Activated CD4-positive, alpha-beta T cell treated with anti-CD3 and anti-CD28 coated beads, Interleukin-2, amount 10 ng/mL, durations not matched to agents 24 days and 14 days (primary cell): ENCODE results near the gene OR8B3. TPM values are rescaled to one million over a fixed set of nuclear protein-coding genes. Genes with fewer than 3 reads are reported as not detected.

ENCODE experiments used
- DNase-seq: peaks from one replicate; pipeline ENCODE4 v3.0.0; 2022
- H3K27ac Mint-ChIP-seq: one replicate; pipeline ENCODE4 v1.8.0; 2022; ENCODE audit warnings: mild to moderate bottlenecking, mixed read lengths
- H3K27me3 Mint-ChIP-seq: one replicate; pipeline ENCODE4 v1.8.0; 2022; ENCODE audit warnings: mixed read lengths
- H3K36me3 Mint-ChIP-seq: one replicate; pipeline ENCODE4 v1.8.0; 2022; ENCODE audit warnings: low read depth, mild to moderate bottlenecking, mixed read lengths
- H3K4me1 Mint-ChIP-seq: one replicate; pipeline ENCODE4 v1.8.0; 2021; ENCODE audit warnings: mixed read lengths
- H3K4me3 Mint-ChIP-seq: one replicate; pipeline ENCODE4 v1.8.0; 2022; ENCODE audit warnings: mild to moderate bottlenecking, moderate library complexity, mixed read lengths
- H3K9me3 Mint-ChIP-seq: one replicate; pipeline ENCODE4 v1.8.0; 2021; ENCODE audit warnings: mixed read lengths
- intact Hi-C: fragments of 100-400 bp; cut with micrococcal nuclease; formaldehyde crosslinking; loops from one replicate; pipeline ENCODE4 v1.15.1; 2023
- total RNA-seq: library from RNA; stranded (reverse); gene quantifications from 2 replicates; pipeline ENCODE4 v1.2.3, GENCODE V29; 2022

The OR8B3 gene, protein sequence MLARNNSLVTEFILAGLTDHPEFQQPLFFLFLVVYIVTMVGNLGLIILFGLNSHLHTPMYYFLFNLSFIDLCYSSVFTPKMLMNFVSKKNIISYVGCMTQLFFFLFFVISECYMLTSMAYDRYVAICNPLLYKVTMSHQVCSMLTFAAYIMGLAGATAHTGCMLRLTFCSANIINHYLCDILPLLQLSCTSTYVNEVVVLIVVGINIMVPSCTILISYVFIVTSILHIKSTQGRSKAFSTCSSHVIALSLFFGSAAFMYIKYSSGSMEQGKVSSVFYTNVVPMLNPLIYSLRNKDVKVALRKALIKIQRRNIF
- total RNA-seq: not detected in 2 replicates

DNA sequence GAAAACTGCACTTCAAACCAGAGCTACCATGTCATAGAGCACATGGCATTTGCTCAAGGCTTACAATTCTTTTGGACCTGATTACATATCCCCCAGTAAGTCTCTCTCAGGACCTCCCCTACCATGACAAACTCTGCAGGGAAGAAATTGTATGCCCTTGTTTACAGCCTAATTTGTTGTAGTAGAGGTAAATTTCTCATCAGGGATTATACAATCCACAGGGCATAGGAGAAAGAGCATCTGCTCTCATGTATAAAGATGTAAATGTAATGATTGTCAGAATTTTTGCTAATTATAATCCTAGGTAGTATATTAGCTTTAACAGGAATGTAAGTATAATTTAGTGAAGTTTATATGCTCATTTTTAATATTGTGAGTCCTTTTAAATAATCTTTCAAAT is at the start of gene OR8B3:
Gene OR8B3, minus strand, starts transcription at position 101 of the 400 bp plus-strand sequence. CDS start 1,673 bp downstream, outside the sequence.
- H3K27me3 Mint-ChIP-seq: no peaks in the 10 kb centered on the region
- no peak within 1 kb of the TSS for H3K4me3 Mint-ChIP-seq
- H3K4me1 Mint-ChIP-seq: peaks cover 2% of the 10 kb centered on the region
- DNase-seq: no peak
- H3K36me3 Mint-ChIP-seq: no peaks in the 10 kb centered on the region
- H3K27ac Mint-ChIP-seq: no peak within 1 kb of the TSS
- H3K9me3 Mint-ChIP-seq: no peaks in the 10 kb centered on the region
- intact Hi-C loops: no loop called here

DNA sequence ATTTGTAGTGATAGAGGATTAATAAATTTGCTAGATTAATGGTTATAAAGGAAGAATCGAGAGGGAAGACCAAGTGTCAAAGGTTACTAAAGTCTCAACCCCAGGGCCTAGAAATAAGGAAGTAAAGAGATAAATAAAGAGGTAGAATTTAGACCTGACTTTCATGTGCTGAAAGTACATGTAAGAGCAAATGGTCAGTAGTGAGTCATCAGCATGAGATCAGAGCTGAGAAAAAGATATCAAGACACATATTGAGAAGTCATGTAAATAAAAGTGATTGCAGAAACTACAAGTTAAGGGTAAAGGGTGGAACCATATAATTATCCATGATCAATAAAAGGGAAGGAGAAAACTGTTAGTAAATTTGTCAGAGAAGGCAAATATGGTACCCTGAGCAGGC is 48.1 kb upstream of the OR8B3 start:
- H3K4me3 Mint-ChIP-seq: no peak overlapping the region
- H3K4me1 Mint-ChIP-seq: no peaks in the 10 kb centered on the region
- peaks cover 1% of the 10 kb centered on the region for H3K27me3 Mint-ChIP-seq

DNA sequence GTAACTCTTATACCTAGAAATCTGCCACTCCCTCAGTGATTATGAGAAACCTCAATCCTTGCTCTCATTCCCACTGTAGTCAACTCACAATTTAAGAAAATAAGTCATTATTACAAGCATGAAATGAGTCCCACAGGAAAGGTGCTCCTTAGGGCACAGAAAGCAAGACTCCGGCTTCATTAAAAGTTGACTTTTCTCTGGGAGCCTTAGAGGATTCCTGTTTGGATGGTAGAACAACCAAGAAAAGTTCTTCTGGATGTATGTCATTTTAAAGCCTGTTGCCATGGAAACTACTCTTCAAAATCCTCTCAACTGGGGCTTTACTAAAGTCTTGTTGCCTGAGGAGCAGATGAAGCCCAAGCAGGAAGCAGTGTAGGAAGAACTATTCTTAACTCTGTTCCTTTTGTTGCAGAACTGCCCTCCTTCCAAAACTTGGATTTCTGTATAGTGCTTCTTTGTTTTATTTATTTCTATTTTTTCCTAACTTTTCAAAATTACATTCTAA is 46.9 kb upstream of the OR8B3 start, which contains the start of gene OR8B8:
Gene OR8B8, minus strand, starts transcription at position 51 of the 505 bp plus-strand sequence. CDS start 4,611 bp downstream, outside the sequence.
- no peak within 1 kb of the TSS for H3K27ac Mint-ChIP-seq
- H3K4me3 Mint-ChIP-seq: no peak within 1 kb of the TSS
- intact Hi-C loops: no loop called here
- peaks cover 1% of the 10 kb centered on the region for H3K27me3 Mint-ChIP-seq
- H3K36me3 Mint-ChIP-seq: no peaks in the 10 kb centered on the region
- DNase-seq: no peak
- no peaks in the 10 kb centered on the region for H3K9me3 Mint-ChIP-seq
- H3K4me1 Mint-ChIP-seq: no peaks in the 10 kb centered on the region

More for the DNA sequence above, 48.1 kb upstream of the OR8B3 start:
- Mint-ChIP-seq H3K9me3 (no peaks in the 10 kb centered on the region), H3K27ac (no peak overlapping the region), H3K36me3 (no peaks in the 10 kb centered on the region)
- intact Hi-C loops: no loop called here
- DNase-seq: no peak

DNA sequence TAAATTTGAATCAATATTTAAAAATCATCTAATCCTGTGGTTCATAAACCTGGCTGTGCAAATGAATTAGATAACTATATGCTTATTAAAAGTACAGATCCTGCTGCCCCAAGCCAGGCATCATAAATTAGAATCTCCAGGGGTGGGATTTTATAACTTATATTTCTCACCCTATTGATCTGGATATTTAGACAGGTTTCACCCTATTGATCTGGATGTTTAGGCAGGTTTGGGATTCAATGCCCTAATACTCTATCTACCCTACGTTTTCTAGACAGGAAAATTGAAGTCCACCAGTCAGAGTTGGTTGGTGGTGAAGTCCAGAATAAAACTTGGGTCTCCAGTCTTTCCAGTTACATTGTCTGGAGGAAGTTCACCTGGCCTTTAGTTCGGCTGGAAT is 44.0 kb upstream of the OR8B3 start:
- H3K4me3 Mint-ChIP-seq: no peak overlapping the region
- intact Hi-C loops: no loop called here
- H3K27me3 Mint-ChIP-seq: no peaks in the 10 kb centered on the region
- no peak for DNase-seq
- no peaks in the 10 kb centered on the region for H3K4me1 Mint-ChIP-seq
- no peak overlapping the region for H3K27ac Mint-ChIP-seq
- H3K9me3 Mint-ChIP-seq: no peaks in the 10 kb centered on the region
- no peaks in the 10 kb centered on the region for H3K36me3 Mint-ChIP-seq

DNA sequence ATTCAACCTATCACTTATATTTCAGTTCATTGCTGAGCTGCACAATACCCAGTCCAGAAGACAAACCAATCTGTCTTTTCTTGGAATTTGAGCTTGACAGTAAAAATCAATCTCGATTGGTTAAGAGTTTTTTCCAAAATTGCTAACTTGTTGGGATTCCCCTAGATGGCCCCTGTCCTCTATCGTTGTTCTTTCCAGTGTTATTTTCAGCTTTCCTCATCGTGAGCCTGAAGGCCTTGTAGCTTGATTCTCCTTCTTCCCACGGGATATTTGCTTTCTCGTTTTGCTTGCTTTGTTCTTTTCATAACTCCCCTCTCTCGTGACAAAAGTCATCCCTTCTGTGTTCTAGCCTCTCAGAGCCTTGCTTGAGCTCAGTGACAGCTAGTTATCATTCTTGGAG is 43.6 kb upstream of the OR8B3 start:
- Mint-ChIP-seq H3K4me1 (no peaks in the 10 kb centered on the region), H3K4me3 (no peak overlapping the region), H3K27ac (no peak overlapping the region), H3K27me3 (no peaks in the 10 kb centered on the region), H3K36me3 (no peaks in the 10 kb centered on the region), H3K9me3 (no peaks in the 10 kb centered on the region)
- intact Hi-C loops: no loop called here
- DNase-seq: no peak

DNA sequence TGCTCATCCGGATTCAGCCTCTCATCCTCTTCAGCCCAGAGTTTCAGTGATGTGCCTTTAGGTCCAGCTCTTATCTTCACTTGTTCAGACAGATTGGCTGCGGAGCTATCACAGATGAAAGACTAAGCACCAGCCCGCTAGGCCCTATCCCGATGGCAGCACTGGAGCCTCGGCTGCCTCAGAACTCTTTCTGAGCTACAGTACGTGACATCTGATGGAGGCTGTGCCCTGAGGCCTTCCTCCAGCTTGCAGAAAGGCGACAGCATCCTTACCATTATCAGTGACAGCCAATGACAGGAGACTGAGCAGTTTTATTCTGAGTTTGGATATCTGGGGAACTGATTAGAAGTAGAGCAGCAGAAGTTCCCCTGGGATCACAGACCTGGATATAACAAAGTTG is 42.7 kb upstream of the OR8B3 start:
- no peaks in the 10 kb centered on the region for H3K4me1 Mint-ChIP-seq
- intact Hi-C loops: no loop called here
- no peaks in the 10 kb centered on the region for H3K27me3 Mint-ChIP-seq
- H3K36me3 Mint-ChIP-seq: no peaks in the 10 kb centered on the region
- no peak for DNase-seq
- no peaks in the 10 kb centered on the region for H3K9me3 Mint-ChIP-seq
- no peak overlapping the region for H3K27ac Mint-ChIP-seq
- no peak overlapping the region for H3K4me3 Mint-ChIP-seq

DNA sequence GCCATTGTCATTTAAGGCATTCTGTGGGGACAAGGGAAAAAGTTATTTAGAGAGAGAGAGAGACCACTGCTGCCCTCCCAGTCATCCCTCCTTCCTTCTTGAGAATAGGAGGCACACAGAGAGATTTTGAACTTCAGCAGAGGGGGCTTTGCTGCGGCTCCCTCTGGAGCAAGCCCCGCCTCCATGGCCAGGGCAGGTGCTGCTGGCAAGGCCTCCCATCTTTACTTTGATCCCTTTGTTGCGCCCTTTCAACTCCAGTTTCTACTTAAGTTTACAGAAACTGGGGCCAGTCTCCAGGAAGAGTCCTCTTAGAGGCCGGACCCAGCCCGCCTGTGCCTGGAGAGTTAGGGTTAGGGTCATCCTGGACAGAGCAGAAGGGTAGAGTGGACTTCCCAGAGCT is 42.3 kb upstream of the OR8B3 start:
- H3K4me1 Mint-ChIP-seq: no peaks in the 10 kb centered on the region
- H3K9me3 Mint-ChIP-seq: no peaks in the 10 kb centered on the region
- no peak overlapping the region for H3K4me3 Mint-ChIP-seq
- no peaks in the 10 kb centered on the region for H3K36me3 Mint-ChIP-seq
- no peak for DNase-seq
- intact Hi-C loops: no loop called here
- H3K27ac Mint-ChIP-seq: no peak overlapping the region
- no peaks in the 10 kb centered on the region for H3K27me3 Mint-ChIP-seq

DNA sequence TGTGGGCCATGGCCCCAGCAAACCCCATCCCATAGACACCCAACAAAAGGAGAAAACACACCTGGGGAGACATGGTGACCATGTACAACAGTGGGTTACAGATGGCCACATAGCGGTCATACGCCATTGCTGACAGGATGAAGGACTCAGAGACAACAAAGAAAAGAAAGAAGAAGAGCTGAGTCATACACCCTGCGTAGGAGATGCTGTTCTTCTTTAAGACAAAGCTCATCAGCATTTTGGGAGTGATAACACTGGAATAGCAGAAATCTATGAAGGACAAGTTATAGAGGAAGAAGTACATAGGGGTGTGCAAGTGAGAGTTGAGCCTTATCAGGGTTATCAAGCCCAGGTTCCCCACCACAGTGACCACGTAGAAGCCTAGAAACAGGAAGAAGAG is 41.8 kb upstream of the OR8B3 start:
- H3K27ac Mint-ChIP-seq: no peak overlapping the region
- no peaks in the 10 kb centered on the region for H3K36me3 Mint-ChIP-seq
- no peaks in the 10 kb centered on the region for H3K27me3 Mint-ChIP-seq
- DNase-seq: no peak
- H3K4me1 Mint-ChIP-seq: no peaks in the 10 kb centered on the region
- intact Hi-C loops: no loop called here
- no peaks in the 10 kb centered on the region for H3K9me3 Mint-ChIP-seq
- no peak overlapping the region for H3K4me3 Mint-ChIP-seq

DNA sequence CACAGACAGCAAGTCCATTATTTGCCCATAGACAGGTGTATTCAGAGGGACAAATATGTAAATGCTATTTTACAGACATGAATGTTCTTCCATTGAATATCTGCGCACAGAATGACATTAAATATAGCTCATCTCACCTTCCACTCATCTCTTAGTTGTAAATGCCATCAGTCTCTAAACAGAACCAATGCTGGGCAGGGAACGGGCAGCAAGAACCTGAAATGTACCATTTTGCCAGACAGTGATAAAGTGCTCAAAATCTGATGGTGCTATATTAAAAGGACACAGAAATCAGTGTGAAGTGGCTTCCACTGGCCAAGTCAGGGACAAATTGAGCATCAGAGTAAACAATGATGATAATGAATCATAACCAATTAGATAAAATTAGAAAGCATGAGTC is 35.9 kb upstream of the OR8B3 start:
- Mint-ChIP-seq H3K4me3 (no peak overlapping the region), H3K36me3 (no peaks in the 10 kb centered on the region), H3K4me1 (no peaks in the 10 kb centered on the region), H3K9me3 (no peaks in the 10 kb centered on the region), H3K27me3 (peaks cover 3% of the 10 kb centered on the region), H3K27ac (no peak overlapping the region)
- no peak for DNase-seq
- intact Hi-C loops: no loop called here

DNA sequence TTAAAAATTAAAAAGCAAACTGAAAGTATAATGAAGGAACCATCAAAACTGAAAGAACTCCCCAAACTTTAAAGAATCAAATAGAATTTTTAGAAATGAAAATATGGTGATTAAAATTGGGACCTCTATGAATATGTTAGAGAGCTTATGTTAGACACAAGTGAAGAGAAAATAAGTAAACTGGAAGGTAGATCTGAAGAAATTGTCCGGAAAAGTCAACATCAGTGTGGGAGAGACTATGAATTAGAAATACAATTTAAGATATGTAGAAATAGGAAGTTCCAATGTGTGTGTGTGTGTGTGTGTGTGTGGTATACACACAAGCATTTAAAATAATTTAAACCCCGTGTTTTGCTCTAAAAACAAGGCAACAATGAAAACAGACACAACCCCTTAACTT is 30.8 kb upstream of the OR8B3 start:
- no peak overlapping the region for H3K4me3 Mint-ChIP-seq
- no peak overlapping the region for H3K27ac Mint-ChIP-seq
- H3K36me3 Mint-ChIP-seq: no peaks in the 10 kb centered on the region
- H3K27me3 Mint-ChIP-seq: no peaks in the 10 kb centered on the region
- intact Hi-C loops: no loop called here
- H3K9me3 Mint-ChIP-seq: no peaks in the 10 kb centered on the region
- H3K4me1 Mint-ChIP-seq: no peaks in the 10 kb centered on the region
- no peak for DNase-seq

DNA sequence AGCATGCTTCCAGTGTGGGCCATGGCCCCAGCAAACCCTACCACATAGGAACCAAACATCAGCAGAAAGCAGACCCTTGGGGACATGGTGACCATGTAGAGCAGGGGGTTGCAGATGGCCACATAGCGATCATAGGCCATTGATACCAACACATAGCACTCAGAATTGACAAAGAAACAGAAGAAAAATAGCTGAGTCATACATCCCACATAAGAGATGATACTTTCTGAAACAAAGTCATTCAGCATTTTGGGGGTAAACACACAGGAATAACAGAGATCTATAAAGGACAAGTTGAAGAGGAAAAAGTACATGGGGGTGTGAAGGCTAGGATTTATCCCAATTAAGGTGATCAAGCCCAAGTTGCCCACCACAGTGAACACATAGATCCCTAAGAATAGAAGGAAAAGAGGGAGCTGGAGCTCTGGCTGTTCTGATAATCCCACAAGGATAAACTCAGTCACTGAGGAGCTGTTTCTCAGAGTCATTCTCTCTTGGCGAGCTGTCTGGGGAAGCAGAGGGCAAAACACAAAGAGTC is 25.6 kb upstream of the OR8B3 start, which contains the start of gene OR8B4:
Gene OR8B4, minus strand, starts transcription at position 488 of the 538 bp plus-strand sequence. Its CDS starts 0 bp downstream, at position 488.
- Mint-ChIP-seq H3K4me3 (no peak within 1 kb of the TSS), H3K27me3 (peaks cover 4% of the 10 kb centered on the region), H3K9me3 (no peaks in the 10 kb centered on the region), H3K27ac (no peak within 1 kb of the TSS), H3K4me1 (no peaks in the 10 kb centered on the region), H3K36me3 (no peaks in the 10 kb centered on the region)
- DNase-seq: no peak
- intact Hi-C loops: no loop called here

DNA sequence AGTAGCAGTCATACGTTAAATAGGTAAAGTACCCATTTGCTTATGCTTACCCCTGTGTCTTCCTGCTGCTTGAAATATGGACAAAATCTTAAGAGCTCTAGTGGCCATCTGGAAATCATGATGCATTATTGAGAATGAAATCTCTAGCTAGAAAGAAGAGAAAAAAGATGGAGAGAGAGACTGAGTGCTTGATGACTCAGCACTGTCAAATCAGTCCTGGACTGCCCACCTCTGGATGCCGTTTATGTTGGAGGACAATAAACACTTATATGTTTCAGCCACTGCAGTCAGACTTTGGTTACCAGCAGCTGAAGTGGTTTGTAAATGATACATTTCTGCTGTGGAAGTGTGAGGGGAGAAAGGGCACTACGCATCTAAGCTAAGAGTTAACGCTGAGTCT is 22.2 kb upstream of the OR8B3 start:
- H3K27ac Mint-ChIP-seq: no peak overlapping the region
- no peaks in the 10 kb centered on the region for H3K36me3 Mint-ChIP-seq
- H3K4me3 Mint-ChIP-seq: no peak overlapping the region
- no peak for DNase-seq
- no peaks in the 10 kb centered on the region for H3K9me3 Mint-ChIP-seq
- H3K27me3 Mint-ChIP-seq: peaks cover 4% of the 10 kb centered on the region
- intact Hi-C loops: no loop called here
- no peaks in the 10 kb centered on the region for H3K4me1 Mint-ChIP-seq

DNA sequence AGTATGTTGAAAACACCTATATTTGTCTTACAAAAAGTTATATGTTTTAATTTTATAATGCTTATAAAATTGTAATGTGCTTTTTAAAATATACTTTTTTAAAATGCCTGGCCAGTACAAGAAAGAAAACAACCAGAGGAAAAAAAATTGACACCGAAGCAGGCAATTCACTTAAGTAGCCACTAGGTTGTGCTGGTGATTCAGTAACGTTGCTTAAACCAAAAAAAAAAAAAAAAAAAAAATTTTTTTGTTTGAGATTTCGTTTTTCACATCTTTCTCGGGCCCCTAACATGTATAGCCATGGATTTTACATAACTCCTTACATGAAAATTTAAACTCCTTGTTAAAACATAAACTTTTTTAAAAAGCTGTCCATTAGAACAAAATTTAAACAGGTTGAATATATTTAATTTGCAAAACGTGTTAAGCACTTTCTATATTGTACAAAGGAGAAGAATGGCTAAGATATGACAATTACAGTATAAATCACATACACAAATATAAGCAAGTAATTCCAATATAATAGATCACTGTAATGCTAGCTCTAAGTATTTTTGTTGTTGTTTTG is 16.6 kb upstream of the OR8B3 start:
- Mint-ChIP-seq H3K36me3 (no peaks in the 10 kb centered on the region), H3K4me1 (no peaks in the 10 kb centered on the region), H3K9me3 (no peaks in the 10 kb centered on the region), H3K4me3 (no peak overlapping the region), H3K27me3 (peaks cover 3% of the 10 kb centered on the region), H3K27ac (no peak overlapping the region)
- DNase-seq: peak; percentile 61
- intact Hi-C loops: loop anchor here (1.0 kb wide), 1 partner anchor 171 kb away; no protein-coding TSS in a partner anchor

DNA sequence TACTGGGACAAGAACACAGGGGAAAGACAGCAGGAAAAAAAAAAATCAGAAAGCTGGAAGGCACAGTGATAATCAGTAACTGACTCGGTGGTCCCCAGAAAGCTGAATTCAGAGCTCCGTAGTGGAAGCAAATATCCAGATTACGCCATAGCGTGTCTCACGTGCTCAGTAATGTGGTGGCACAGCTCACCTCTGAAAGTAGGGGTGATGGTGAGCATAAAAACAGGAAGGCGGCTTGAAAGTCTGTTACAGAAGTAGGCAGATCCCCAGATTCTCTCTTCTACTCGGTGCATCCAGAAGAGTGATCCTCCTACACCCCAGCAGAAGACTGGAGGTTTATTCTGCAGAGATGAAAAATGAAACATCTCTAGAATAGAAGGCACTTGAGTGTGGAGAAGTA is 11.1 kb upstream of the OR8B3 start:
- Mint-ChIP-seq H3K4me1 (no peaks in the 10 kb centered on the region), H3K36me3 (no peaks in the 10 kb centered on the region), H3K9me3 (no peaks in the 10 kb centered on the region), H3K4me3 (no peak overlapping the region), H3K27ac (no peak overlapping the region), H3K27me3 (peaks cover 6% of the 10 kb centered on the region)
- intact Hi-C loops: no loop called here
- peak; percentile 19 for DNase-seq
